ENCODE results near the gene ABCA4.

DNA sequence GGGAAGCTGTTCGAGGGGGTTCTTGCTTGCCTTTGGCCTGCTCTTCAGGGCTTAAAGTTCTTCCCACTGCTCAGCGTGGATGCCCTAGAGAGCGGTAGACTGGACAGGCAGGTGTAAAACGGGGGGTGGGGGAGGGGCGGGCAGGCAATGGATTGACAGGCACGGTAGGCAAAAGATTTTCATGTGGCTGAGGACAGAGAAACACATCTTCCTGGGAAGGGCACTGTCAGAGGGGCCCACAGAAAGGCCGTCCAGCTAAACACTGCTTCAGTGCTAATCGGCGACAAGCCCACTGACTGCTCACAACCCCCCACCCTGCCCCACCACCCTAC is 412 bp downstream of the ABCA4 start:
- TF ChIP-seq POLR2A (IDR thresholded peaks at IDR 0.05) = no peak
- TF ChIP-seq, protein P1, sequence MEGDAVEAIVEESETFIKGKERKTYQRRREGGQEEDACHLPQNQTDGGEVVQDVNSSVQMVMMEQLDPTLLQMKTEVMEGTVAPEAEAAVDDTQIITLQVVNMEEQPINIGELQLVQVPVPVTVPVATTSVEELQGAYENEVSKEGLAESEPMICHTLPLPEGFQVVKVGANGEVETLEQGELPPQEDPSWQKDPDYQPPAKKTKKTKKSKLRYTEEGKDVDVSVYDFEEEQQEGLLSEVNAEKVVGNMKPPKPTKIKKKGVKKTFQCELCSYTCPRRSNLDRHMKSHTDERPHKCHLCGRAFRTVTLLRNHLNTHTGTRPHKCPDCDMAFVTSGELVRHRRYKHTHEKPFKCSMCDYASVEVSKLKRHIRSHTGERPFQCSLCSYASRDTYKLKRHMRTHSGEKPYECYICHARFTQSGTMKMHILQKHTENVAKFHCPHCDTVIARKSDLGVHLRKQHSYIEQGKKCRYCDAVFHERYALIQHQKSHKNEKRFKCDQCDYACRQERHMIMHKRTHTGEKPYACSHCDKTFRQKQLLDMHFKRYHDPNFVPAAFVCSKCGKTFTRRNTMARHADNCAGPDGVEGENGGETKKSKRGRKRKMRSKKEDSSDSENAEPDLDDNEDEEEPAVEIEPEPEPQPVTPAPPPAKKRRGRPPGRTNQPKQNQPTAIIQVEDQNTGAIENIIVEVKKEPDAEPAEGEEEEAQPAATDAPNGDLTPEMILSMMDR (IDR thresholded peaks at IDR 0.05) = no peak
